Kidney epithelial cell (primary cell): ENCODE measurements around the gene SPAG4. TPM values are rescaled to one million over a fixed set of nuclear protein-coding genes. Genes with fewer than 3 reads are reported as not detected.

Experiments used
- DNase-seq: peaks from one replicate; pipeline ENCODE4 v3.0.0-alpha.2; 2010; ENCODE audit warnings: low read depth
- H3K27me3 ChIP-seq: 2 replicates; pipeline ENCODE4 v1.6.0; 2011; ENCODE audit warnings: low read length; ENCODE audit not compliant: control insufficient read depth, insufficient read depth
- H3K36me3 ChIP-seq: 2 replicates; pipeline ENCODE4 v1.5.1; 2011; ENCODE audit warnings: low read length; ENCODE audit not compliant: control insufficient read depth, insufficient read depth
- H3K4me3 ChIP-seq: 2 replicates; pipeline ENCODE4 v1.5.1; 2011; ENCODE audit warnings: low read depth, mild to moderate bottlenecking, control low read depth, low read length
- CTCF ChIP-seq: IDR thresholded peaks from 2 replicates; pipeline ENCODE4 v1.5.1; 2011; ENCODE audit warnings: mild to moderate bottlenecking, moderate library complexity, low read length, control low read depth, inconsistent platforms; ENCODE audit not compliant: insufficient read depth, poor library complexity, severe bottlenecking
- total RNA-seq: library from RNA; depleted of rRNA; stranded (reverse); fragments of >200 nt; gene quantifications from 2 replicates; pipeline ENCODE4 v1.2.3, GENCODE V29; 2015

Gene SPAG4
- total RNA-seq, 1 donor from 2014 or later = 2.6 TPM

DNA sequence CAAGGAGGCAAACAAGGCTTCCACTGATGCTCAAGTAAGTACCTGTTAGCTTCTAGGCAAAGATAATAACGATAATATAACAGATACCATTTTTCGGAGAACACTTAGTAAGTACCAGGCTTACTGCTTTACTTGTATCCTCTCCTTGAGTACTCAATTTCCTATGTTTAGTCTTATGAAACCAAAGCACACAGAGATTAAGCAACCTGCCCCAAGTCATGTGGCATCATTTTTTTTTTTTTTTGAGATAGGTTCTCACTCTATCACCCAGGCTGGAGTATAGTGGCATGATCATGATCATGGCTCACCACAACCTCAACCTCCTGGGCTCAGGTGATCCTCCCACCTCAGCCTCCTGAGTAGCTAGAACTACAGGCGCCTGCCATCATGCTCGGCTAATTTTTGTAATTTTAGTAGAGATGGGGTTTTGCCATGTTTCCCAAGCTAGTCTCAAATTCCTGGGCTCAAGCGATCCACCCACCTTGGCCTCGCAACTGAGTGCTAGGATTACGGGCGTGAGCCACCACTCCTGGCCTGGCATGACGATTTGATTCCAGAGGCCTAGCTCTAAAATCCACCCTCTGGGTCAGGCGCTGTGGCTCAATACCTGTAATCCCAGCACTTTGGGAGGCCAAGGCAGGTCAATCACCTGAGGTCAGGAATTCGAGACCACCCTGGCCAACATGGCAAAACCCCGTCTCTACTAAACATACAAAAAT lies 14.0 kb downstream of the SPAG4 start:
- H3K4me3 ChIP-seq = no peak overlapping the region
- DNase-seq = no peak
- peaks cover 5% of the 10 kb centered on the region for H3K36me3 ChIP-seq
- no peak for TF ChIP-seq CTCF
- H3K27me3 ChIP-seq = no peaks in the 10 kb centered on the region

DNA sequence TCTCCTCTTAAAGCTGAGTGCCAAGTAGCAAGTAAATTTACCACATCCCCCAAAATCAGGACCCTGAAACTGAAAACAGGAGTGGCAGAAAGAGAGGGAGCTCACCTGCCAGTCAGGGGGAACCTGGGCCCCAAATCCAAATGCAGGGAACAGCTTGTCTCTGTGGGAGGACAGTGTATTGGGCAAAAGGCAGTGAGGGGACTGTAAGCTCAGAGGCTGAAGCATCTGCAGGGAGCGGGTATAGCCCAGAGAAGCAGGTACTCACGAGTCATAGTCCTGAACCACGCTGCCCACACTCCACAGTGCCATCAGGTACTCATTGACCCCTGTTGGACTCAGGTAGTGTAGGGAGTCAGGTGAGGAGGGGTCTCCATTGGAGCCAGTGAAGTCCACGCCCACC lies 15.0 kb downstream of the SPAG4 start:
- H3K36me3 ChIP-seq = peaks cover 4% of the 10 kb centered on the region
- TF ChIP-seq CTCF = no peak
- H3K27me3 ChIP-seq = no peaks in the 10 kb centered on the region
- H3K4me3 ChIP-seq = no peak overlapping the region
- DNase-seq = no peak

DNA sequence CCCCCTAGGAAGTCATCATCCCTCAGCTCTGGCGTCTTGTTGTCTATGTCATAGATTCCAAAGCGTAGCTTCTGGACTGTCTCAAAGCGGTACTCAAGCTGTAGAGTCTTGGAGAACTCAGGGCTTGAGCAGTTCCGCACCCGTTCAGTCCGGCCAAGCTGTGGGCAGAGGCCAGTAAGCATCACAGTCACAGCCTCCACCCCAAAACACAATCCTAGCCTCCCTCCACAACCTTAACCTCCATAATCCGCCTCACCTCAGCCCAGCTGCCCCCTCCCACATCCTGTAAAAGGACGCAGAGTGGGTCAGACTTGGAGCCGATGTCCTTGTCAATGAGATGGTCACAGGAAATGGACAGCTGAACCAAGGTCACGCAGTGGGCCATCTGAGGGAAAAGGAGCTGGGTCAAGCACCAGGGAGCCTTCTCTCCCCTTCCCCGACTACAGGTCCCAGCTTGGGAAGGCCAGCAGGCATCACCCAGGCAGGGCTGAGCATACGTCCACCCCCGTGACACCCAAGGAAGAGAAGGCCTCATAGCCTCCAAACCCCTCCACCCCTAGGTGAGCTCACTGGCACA lies 17.0 kb downstream of the SPAG4 start:
- Histone ChIP-seq H3K36me3 (peaks cover 4% of the 10 kb centered on the region), H3K27me3 (no peaks in the 10 kb centered on the region), H3K4me3 (no peak overlapping the region)
- TF ChIP-seq CTCF = no peak
- DNase-seq = no peak

GRCh38 chr20:35635652-35636051 lies 20.0 kb downstream of the SPAG4 start:
- DNase-seq = no peak
- Histone ChIP-seq H3K4me3 (no peak overlapping the region), H3K36me3 (peaks cover 4% of the 10 kb centered on the region), H3K27me3 (no peaks in the 10 kb centered on the region)
- no peak for TF ChIP-seq CTCF

- no peak for TF ChIP-seq CTCF
- no peaks in the 10 kb centered on the region for H3K27me3 ChIP-seq
- no peak for DNase-seq
- H3K36me3 ChIP-seq = peaks cover 4% of the 10 kb centered on the region
- H3K4me3 ChIP-seq = no peak overlapping the region
Measured at GRCh38 chr20:35636095-35636494, 20.5 kb downstream of the SPAG4 start.

GRCh38 chr20:35637276-35637675 lies 21.6 kb downstream of the SPAG4 start:
- TF ChIP-seq CTCF = no peak
- Histone ChIP-seq H3K27me3 (no peaks in the 10 kb centered on the region), H3K36me3 (peaks cover 2% of the 10 kb centered on the region), H3K4me3 (no peak overlapping the region)
- DNase-seq = no peak
